HepG2 (cell line): Measurements from ENCODE around the gene PGRMC2. TPM values are rescaled to one million over a fixed set of nuclear protein-coding genes. Genes with fewer than 3 reads are reported as not detected.

ENCODE experiments used
- ATAC-seq: fragments of 200-7000 bp; cut with Tn5 transposase; 3 replicates; pipeline ENCODE4 v1.9.1; 2020; ENCODE audit warnings: mild to moderate bottlenecking, moderate library complexity
- BruUV-seq: library from RNA; stranded (reverse); fragments of 400-500 nt; replicated peaks from 2 replicates; lab custom pipeline; 2021; lab: Mats Ljungman, UMichigan
- CTCF ChIA-PET: fragments of 300-600 bp; formaldehyde crosslinking; extraction: SDS; loops from one replicate; lab custom pipeline; 2021; ENCODE audit warnings: low total read pairs, inconsistent platforms, low intra/inter-chr PET ratio; lab: Yijun Ruan, JAX
- POLR2A ChIA-PET: fragments of 350-600 bp; sonication (Branson Sonifier 250); formaldehyde crosslinking; loops from one replicate; lab custom pipeline; 2020; ENCODE audit warnings: antibody characterized with exemption, inconsistent platforms; lab: Yijun Ruan, JAX
- DNase-seq: peaks from one replicate; pipeline ENCODE4 v3.0.0-alpha.2; 2015; ENCODE audit warnings: low spot score
- FAIRE-seq: peaks from 3 replicates; lab custom pipeline; 2011; peaks lifted over from hg19 to GRCh38; lab: Jason Lieb, UNC
- H2AFZ ChIP-seq: one replicate; pipeline ENCODE4 v1.6.1; 2011; ENCODE audit warnings: low read length, inconsistent platforms
- H3K27ac ChIP-seq: fragments of 300-600 bp; 3 replicates; pipeline ENCODE4 v1.8.0; 2011; ENCODE audit warnings: mixed run types, mild to moderate bottlenecking, mixed read lengths, low read length, inconsistent platforms; ENCODE audit not compliant: insufficient read depth; ENCODE audit errors: extremely low read length
- H3K27me3 ChIP-seq, 2 experiments: fragments of 200-600 bp in 1 of 2; 2 replicates in 1 of 2; 3 replicates in 1 of 2; pipeline versions ENCODE4 v1.6.0 to v1.8.0; 2011; ENCODE audit warnings: low read length in 2 of 2, mild to moderate bottlenecking in 2 of 2, moderate library complexity in 2 of 2, inconsistent platforms in 1 of 2; ENCODE audit not compliant: insufficient read depth in 2 of 2, control insufficient read depth in 1 of 2
- H3K36me3 ChIP-seq, 2 experiments: fragments of 200-600 bp in 1 of 2; replicated peaks in 1 of 2; 2 replicates in 1 of 2; 3 replicates in 1 of 2; pipeline versions ENCODE4 v1.5.1 to v1.8.0; 2011; ENCODE audit warnings: low read length in 2 of 2, inconsistent platforms in 1 of 2; ENCODE audit not compliant: insufficient read depth in 2 of 2, control insufficient read depth in 1 of 2
- H3K4me1 ChIP-seq: 2 replicates; pipeline ENCODE4 v1.5.1; 2012; ENCODE audit warnings: low read length, inconsistent platforms; ENCODE audit not compliant: insufficient read depth
- H3K4me2 ChIP-seq: 2 replicates; pipeline ENCODE4 v1.6.0; 2011; ENCODE audit warnings: low read depth, low read length, inconsistent platforms
- H3K4me3 ChIP-seq, 3 experiments: fragments of 200-600 bp in 1 of 3; sonication (generic), shearing (Covaris generic) in 1 of 3; replicated peaks in 1 of 3; 2 replicates each; pipeline ENCODE4 v1.5.1; 2011 to 2016; ENCODE audit warnings: low read length in 3 of 3, inconsistent platforms in 2 of 3, low read depth in 2 of 3, mild to moderate bottlenecking in 2 of 3, control low read depth in 1 of 3, mixed read lengths in 1 of 3; ENCODE audit not compliant: insufficient read depth in 1 of 3
- H3K79me2 ChIP-seq: one replicate; pipeline ENCODE4 v1.6.1; 2011; ENCODE audit warnings: low read length, inconsistent platforms; ENCODE audit not compliant: insufficient read depth
- H3K9ac ChIP-seq: 2 replicates; pipeline ENCODE4 v1.6.0; 2011; ENCODE audit warnings: mild to moderate bottlenecking, low read depth, low read length, inconsistent platforms; ENCODE audit not compliant: insufficient read depth
- H3K9me3 ChIP-seq: 2 replicates; pipeline ENCODE4 v1.5.1; 2012; ENCODE audit warnings: mild to moderate bottlenecking, low read length
- H4K20me1 ChIP-seq: 2 replicates; pipeline ENCODE4 v1.6.0; 2011; ENCODE audit warnings: inconsistent platforms, mild to moderate bottlenecking, low read length, moderate library complexity; ENCODE audit not compliant: insufficient read depth
- BCL3 ChIP-seq: sonication (generic); formaldehyde crosslinking; IDR thresholded peaks from 2 replicates; pipeline ENCODE4 v1.5.1; 2020; ENCODE audit warnings: mild to moderate bottlenecking, missing genetic modification reagents, moderate library complexity
- CC2D1A ChIP-seq: sonication (generic); formaldehyde crosslinking; IDR thresholded peaks from 2 replicates; pipeline ENCODE4 v1.8.1; 2023; ENCODE audit warnings: mild to moderate bottlenecking, missing genetic modification reagents
- ELF4 ChIP-seq: sonication (generic); formaldehyde crosslinking; IDR thresholded peaks from 2 replicates; pipeline ENCODE4 v1.5.0; 2020; ENCODE audit warnings: missing genetic modification reagents, mild to moderate bottlenecking, moderate library complexity, borderline replicate concordance
- GABPA ChIP-seq, 2 experiments: IDR thresholded peaks; 2 replicates each; pipeline ENCODE4 v1.6.1; 2011 to 2016; ENCODE audit warnings: low read depth in 2 of 2, low read length in 1 of 2, missing biosample characterization in 1 of 2, missing genetic modification characterization in 1 of 2
- HNF4A ChIP-seq: sonication (generic); formaldehyde crosslinking; IDR thresholded peaks from 2 replicates; pipeline ENCODE4 v1.4.0; 2020; ENCODE audit warnings: missing genetic modification reagents
- IKZF5 ChIP-seq: IDR thresholded peaks from 2 replicates; pipeline ENCODE4 v1.6.1; 2018; ENCODE audit warnings: missing genetic modification reagents, mild to moderate bottlenecking, missing compliant biosample characterization
- TFAP4 ChIP-seq: sonication (generic); IDR thresholded peaks from 2 replicates; pipeline ENCODE4 v1.6.1; 2016; ENCODE audit warnings: low read depth, borderline replicate concordance
- ZBTB39 ChIP-seq: sonication (generic); formaldehyde crosslinking; IDR thresholded peaks from 2 replicates; pipeline ENCODE4 v1.5.0; 2020; ENCODE audit warnings: missing genetic modification reagents
- ZFP36 ChIP-seq: fragments of 150-350 bp; IDR thresholded peaks from 2 replicates; pipeline ENCODE4 v1.6.1; 2018; ENCODE audit warnings: borderline replicate concordance, low read length, low read depth; ENCODE audit not compliant: partially characterized antibody
- ZNF276 ChIP-seq: sonication (generic); formaldehyde crosslinking; IDR thresholded peaks from 2 replicates; pipeline ENCODE4 v1.4.0; 2020; ENCODE audit warnings: mild to moderate bottlenecking, low read depth, missing genetic modification reagents
- ZNF597 ChIP-seq: sonication (generic); formaldehyde crosslinking; IDR thresholded peaks from 2 replicates; pipeline ENCODE4 v1.5.0; 2020; ENCODE audit warnings: missing genetic modification reagents
- ZNF652 ChIP-seq: IDR thresholded peaks from 2 replicates; pipeline ENCODE4 v1.6.1; 2016; ENCODE audit warnings: low read depth, borderline replicate concordance
- ZNF670 ChIP-seq: sonication (generic); formaldehyde crosslinking; IDR thresholded peaks from 2 replicates; pipeline ENCODE4 v1.8.0; 2022; ENCODE audit warnings: mild to moderate bottlenecking, missing genetic modification reagents, borderline replicate concordance
- ZNF788 ChIP-seq: sonication (generic); formaldehyde crosslinking; IDR thresholded peaks from 2 replicates; pipeline ENCODE4 v1.5.0; 2020; ENCODE audit warnings: mild to moderate bottlenecking, missing genetic modification reagents, borderline replicate concordance
- WGBS: methylation state at CpG from one replicate; pipeline ENCODE4 v1.1.6; 2017; ENCODE audit warnings: low lambda C conversion rate; 5-methylcytosine and 5-hydroxymethylcytosine counted together
- in situ Hi-C: cut with HindIII; loops from 2 replicates; pipeline ENCODE4 v1.10.0; 2017; ENCODE audit warnings: low pct_unique_long_range_greater_than_20kb; ENCODE audit not compliant: extremely low pct_ligation_motif_present
- intact Hi-C: fragments of 100-400 bp; cut with micrococcal nuclease; formaldehyde crosslinking; loops from one replicate; pipeline ENCODE4 v1.10.0; 2022; ENCODE audit not compliant: unreplicated experiment
- polyA plus RNA-seq, 8 experiments: library from polyadenylated mRNA; depleted of rRNA in 3 of 8; stranded (reverse) in 7 of 8; unstranded in 1 of 8; fragments of >200 nt; fragmentation: Illumina TruSeq in 4 of 8; extraction: Trizol in 4 of 8; gene quantifications; 2 replicates each; pipeline versions ENCODE4 v1.2.1 to v1.2.3, GENCODE V29; 2011 to 2016; ENCODE audit warnings: low read depth in 4 of 8, missing spikeins in 1 of 8, mixed read lengths in 1 of 8; ENCODE audit not compliant: insufficient read depth in 1 of 8
- total RNA-seq, 5 experiments: library from RNA; depleted of rRNA; stranded (reverse); fragments of >200 nt; fragmentation: Illumina TruSeq; extraction: Trizol; gene quantifications; 2 replicates each; pipeline ENCODE4 v1.2.3, GENCODE V29; 2016; ENCODE audit warnings: low read depth in 1 of 5

The PGRMC2 gene
- total and polyA plus RNA-seq, 2 of the 13 experiments (the other 11 are each of a cell fraction or from before 2014, with no cell fraction given): 16.0 to 19.8 TPM

GRCh38 chr4:128310266-128310697, 22.7 kb upstream of the PGRMC2 start:
- H3K79me2 ChIP-seq: no peaks in the 10 kb centered on the region
- DNase-seq: peak; percentile 55
- peak overlapping the region; percentile 51 for H3K4me2 ChIP-seq
- H3K36me3 ChIP-seq: no peaks in the 10 kb centered on the region
- H4K20me1 ChIP-seq: no peaks in the 10 kb centered on the region
- H3K9me3 ChIP-seq: no peaks in the 10 kb centered on the region
- no peak overlapping the region for H2AFZ ChIP-seq
- POLR2A ChIA-PET: no interaction called here
- ATAC-seq: peak; percentile 100
- 0 out of 6 replicates have a peak overlapping the region, but pooled peaks of 1 of the 3 experiments have one; percentile 23 for H3K4me3 ChIP-seq
- no peak overlapping the region for H3K27ac ChIP-seq
- FAIRE-seq: peak; percentile 73
- H3K4me1 ChIP-seq: peaks cover 16% of the 10 kb centered on the region
- 0% methylated on average over 4 of the region's 6 CpGs for WGBS
- H3K27me3 ChIP-seq: no peaks in the 10 kb centered on the region
- CTCF ChIA-PET: no interaction called here
- in situ Hi-C loops: no loop called here
- intact Hi-C loops: no loop called here
- H3K9ac ChIP-seq: no peak overlapping the region
- no TSS peak for BruUV-seq
- TF ChIP-seq IKZF5 (no peak), CC2D1A (CRISPR knock-in tag) (no peak), TFAP4 (peak; percentile 90), ZFP36 (no peak), ZNF788 (CRISPR knock-in tag) (no peak; the same call in 1 of the 2 replicates), ZNF276 (CRISPR knock-in tag) (no peak), ZBTB39 (CRISPR knock-in tag) (no peak), BCL3 (no peak), ZNF670 (CRISPR knock-in tag) (no peak), ELF4 (CRISPR knock-in tag) (no peak), ZNF652 (CRISPR knock-in tag) (peak; percentile 44; the same call in 1 of the 2 replicates), ZNF597 (CRISPR knock-in tag) (no peak), GABPA (IDR thresholded peaks at IDR 0.05; ENCODE audit: low read depth, low read length) (no peak), GABPA (CRISPR knock-in tag; IDR thresholded peaks at IDR 0.05; ENCODE audit: low read depth) (no peak), HNF4A (peak; percentile 81)
